ENCODE results near the gene NCKAP1.
A peak's percentile ranks its signal among the peaks of the same experiment; 100 is the strongest.
"Not testable (repeated sequence)": the region's sequence is repeated elsewhere in the genome, so short reads cannot be mapped to it uniquely, and the experiment has no call there.

NCKAP1 gene, protein sequence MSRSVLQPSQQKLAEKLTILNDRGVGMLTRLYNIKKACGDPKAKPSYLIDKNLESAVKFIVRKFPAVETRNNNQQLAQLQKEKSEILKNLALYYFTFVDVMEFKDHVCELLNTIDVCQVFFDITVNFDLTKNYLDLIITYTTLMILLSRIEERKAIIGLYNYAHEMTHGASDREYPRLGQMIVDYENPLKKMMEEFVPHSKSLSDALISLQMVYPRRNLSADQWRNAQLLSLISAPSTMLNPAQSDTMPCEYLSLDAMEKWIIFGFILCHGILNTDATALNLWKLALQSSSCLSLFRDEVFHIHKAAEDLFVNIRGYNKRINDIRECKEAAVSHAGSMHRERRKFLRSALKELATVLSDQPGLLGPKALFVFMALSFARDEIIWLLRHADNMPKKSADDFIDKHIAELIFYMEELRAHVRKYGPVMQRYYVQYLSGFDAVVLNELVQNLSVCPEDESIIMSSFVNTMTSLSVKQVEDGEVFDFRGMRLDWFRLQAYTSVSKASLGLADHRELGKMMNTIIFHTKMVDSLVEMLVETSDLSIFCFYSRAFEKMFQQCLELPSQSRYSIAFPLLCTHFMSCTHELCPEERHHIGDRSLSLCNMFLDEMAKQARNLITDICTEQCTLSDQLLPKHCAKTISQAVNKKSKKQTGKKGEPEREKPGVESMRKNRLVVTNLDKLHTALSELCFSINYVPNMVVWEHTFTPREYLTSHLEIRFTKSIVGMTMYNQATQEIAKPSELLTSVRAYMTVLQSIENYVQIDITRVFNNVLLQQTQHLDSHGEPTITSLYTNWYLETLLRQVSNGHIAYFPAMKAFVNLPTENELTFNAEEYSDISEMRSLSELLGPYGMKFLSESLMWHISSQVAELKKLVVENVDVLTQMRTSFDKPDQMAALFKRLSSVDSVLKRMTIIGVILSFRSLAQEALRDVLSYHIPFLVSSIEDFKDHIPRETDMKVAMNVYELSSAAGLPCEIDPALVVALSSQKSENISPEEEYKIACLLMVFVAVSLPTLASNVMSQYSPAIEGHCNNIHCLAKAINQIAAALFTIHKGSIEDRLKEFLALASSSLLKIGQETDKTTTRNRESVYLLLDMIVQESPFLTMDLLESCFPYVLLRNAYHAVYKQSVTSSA

DNA sequence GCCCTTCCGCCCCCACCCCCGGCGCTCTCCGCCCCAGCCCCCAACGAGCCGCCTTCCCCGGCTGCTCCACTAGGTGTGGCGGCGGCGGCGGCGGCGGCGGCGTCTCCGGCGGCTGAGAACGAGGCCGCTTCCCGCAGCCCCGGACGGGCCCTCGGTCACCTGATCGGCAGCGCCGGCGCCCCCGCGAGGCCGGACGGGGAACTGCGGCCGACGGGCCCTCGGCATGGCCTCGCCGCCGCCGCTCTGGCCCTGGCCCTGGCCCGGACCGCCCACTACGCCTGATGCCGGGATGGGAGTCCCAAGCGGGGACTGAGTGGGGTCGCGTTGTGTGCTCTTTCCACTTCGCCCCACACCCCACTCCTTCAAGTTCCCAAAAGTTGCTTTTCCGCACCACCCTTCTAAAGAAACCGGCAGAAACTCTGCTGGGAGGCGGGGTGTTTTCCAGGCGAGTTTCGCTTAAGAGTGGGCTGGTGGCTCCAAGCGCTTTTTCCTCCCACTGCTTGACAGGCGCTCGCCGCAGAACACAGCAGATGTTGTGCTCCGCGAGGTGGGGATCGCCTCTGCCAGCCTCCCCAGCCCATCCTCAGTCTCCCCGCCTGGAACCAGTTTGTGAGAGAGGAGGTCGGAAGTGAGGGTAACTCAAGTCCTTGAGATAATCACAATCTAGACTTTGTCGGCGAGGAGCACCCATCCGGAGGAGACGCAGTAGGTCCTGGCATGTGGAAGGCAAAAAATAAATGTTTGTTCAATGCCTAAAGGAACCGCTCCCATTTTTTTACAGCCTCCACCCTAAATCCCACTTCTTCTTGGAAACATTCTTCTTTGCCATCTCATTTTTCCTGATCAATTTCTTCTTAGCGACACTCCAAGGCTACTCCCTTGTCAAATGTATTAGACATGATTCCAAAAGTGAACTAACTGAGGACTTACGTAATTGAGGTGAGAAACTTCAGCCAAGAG, at the start of gene NCKAP1:
Gene NCKAP1, minus strand, starts transcription at position 117 of the 960 bp plus-strand sequence. CDS start 358 bp downstream, outside the sequence.
- DNase-seq = peak; percentile 77

DNA sequence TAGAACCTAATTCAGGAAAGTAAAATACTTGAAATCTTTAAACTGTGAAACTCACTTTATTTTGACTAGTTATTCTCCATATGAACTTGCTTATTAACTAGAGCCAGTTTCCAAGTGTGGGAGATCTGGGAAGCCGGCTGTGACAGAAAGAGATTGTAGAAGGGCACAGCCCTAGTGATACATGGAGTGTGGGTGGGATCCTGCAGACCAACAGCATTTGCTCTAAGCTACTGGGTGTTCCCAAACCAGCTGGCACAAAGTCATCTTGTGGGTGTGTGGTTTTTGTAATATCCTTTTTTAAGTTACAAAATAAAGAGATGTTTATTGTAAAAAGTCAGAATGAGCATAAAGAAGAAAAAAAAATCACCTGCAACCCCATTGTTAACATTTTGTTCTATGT, 43.7 kb upstream of the NCKAP1 start:
- DNase-seq = no peak

DNA sequence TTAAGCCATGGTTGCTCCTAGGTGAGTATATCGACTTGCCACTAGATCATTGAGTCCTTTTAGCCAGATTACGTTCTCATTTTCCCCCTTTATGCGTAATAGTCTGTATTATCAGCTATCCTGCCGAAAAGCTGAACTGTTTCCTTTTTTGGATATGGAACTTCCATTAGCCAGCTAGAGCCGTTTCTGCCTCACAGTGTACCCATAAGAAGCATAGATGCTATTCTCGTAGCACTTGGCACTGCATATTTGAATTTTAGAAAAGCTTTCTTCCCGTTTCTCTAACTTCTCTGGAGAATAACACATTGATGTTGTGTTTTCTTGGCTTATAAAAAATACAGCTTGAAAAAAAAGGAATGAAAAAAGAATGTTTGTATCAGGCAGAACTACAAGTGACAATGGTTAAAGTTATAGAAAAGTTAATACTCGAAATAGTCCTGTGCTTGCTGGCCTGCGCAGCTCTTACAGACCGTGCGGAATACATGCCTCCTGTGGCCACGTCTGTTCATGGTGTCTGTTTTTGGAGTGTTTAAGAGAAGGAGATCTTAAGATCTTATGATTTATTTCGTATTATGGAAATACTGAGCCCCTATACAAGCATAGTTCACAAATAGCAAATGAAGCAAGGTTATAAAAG, 41.0 kb upstream of the NCKAP1 start:
- DNase-seq = no peak

DNA sequence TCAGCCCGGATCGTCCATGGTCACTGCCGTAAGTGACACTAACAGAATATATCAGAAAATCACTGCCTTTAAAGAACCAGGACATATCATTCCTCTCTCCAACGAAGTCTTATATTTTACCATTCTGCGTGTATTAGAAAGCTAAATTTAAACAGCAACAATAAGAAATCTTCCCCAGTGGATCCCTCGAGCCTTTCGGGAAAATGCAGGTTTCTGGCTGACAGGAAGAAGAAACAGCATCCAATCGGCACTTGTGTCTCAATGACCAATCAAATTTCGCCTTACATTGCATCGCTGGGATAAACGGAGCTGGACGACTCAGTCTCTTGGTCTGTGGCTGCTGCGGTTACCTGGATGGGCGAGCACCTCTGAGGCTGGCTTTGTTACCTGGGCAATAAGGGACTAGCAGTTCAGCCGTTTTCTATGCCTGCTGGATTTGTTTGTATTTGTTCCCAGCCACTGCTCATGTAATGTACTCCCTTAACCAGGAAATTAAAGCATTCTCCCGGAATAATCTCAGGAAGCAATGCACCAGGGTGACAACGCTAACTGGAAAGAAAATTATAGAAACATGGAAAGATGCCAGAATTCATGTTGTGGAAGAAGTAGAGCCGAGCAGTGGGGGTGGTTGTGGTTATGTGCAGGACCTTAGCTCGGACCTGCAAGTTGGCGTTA, 40.3 kb upstream of the NCKAP1 start, which contains the start of gene DUSP19:
Gene DUSP19, plus strand, starts transcription at position 284 of the 675 bp plus-strand sequence. Its CDS starts 187 bp downstream, at position 471.
- DNase-seq = peak; percentile 97

DNA sequence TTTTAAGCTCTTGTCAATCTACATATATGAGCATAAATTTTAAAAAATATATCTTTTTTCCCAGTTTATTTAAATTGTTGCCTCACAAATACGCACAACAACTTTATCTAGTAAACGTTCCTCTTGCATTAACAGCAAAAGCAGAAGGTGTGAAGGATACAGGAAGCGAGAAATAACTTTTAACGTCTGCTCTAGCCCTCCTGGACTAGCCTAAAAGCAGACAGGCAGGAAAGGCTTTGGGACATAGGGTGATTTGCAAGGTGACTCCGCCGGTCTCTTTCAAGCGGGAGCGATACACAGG, 39.9 kb upstream of the NCKAP1 start:
- DNase-seq = no peak

DNA sequence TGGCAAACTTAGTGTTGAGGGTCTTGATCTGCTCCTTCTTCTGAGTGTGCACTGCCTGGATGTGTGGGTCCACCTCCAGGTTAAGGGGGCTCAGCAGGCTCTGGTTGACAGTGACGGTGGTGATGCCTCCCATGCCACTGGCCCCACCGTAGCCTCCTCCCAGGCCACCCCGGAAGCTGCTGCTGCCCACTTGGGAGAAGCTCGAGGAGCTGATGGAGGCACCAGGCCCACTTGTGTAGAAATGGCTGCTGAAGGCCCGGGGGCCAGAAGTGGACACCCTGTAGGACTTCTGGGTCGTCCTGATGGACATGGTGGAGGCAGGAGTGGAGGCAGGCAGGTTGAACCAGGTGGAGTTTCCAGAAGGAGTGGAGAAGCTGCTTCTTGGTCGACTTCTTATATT, 33.9 kb upstream of the NCKAP1 start:
- no peak for DNase-seq

DNA sequence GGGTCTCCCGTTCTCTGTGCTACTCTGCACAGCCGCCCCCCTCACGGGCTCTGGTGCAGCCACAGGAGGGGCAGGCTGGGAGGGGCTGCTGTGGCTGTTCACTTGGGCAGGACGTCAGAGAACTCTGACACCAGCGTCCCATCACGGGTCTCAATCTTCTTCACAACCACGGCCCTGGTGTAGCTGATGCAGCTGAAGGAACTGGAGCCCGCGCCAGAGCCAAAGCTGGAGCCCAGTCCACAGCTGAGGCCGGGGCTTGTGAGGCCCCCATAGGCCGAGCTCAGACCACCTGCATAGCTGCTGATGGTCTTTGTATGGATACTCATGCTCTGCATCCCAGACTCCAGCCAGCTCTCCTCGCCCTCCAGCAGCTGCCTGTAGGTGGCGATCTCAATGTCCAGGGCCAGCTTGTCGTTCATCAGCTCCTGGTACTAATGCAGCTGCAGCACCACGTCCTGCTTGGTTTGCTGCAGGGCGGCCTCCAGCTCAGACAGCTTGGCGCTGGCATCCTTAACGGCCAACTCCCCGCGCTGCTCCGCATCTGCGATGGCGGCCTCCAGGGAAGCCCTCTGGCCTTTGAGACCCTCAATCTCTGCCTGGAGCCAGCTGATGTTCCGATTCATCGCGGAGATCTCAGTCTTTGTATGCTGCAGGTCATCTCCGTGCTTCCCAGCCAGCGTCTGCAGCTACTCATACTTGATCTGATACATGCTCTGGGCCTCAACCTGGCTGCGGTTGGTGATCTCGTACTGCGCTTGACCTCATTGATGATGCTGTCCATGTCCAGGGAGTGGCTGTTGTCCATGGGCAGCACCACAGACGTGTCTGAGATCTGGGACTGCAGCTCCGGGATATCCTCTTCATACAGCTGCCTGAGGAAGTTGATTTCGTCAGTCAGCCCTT, 32.9 kb upstream of the NCKAP1 start:
- DNase-seq = no peak

DNA sequence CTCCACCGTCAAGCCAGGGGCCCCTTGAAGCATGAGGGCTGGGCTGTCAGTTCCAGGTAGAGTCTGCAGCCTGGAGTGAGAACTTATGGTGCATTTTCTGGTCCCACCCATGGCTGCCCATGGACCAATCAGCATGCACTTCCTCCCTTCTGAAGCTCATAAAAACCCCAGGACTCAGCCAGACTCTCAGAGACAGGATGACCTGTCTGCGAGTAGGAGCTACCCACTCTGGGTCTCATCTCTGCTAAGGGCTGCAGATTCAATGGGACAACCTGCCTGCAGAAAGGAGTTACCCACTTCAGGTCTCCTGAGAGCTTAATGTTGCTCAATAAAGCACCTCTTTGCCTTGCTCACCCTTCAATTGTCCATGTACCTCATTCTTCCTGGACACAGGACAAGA, 30.9 kb upstream of the NCKAP1 start:
- DNase-seq = no peak

DNA sequence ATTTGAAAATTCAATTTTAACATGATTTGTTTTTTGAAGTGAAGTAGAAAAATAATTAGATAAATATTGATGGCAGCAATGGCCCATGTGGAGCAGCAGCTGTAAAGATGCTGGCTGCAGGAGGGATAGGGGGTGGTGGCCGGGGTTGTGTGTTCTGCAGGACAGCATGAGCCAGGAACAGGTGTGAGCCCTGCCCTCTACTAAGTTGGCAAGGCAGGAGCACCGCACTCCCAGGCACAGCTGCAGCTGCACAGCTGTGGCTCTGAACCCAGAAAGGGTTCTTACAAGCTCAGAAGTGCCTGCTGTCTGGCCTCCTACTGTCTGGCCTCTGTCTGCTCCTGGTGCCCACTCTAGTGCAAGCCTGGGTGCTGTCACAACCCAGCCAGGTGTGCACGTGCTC, 30.3 kb upstream of the NCKAP1 start:
- no peak for DNase-seq

DNA sequence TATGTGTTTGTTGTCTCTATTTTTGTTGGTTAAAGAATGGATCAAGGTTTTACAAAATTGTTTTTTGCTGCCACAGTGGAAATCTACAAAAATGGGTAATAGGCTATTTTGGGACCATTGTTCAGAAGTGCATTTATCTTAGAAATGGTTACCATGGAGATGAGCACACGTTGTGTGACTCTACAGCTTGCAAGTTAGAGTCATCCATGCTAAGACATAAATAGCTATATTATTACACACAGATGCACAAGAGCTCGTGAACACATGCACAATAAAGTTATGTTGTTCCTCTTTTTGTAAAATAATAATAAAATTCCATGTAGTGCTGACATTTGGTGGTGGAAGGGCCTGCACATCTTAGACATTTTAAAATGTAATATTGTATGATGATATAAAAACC, 24.8 kb upstream of the NCKAP1 start:
- DNase-seq = no peak

DNA sequence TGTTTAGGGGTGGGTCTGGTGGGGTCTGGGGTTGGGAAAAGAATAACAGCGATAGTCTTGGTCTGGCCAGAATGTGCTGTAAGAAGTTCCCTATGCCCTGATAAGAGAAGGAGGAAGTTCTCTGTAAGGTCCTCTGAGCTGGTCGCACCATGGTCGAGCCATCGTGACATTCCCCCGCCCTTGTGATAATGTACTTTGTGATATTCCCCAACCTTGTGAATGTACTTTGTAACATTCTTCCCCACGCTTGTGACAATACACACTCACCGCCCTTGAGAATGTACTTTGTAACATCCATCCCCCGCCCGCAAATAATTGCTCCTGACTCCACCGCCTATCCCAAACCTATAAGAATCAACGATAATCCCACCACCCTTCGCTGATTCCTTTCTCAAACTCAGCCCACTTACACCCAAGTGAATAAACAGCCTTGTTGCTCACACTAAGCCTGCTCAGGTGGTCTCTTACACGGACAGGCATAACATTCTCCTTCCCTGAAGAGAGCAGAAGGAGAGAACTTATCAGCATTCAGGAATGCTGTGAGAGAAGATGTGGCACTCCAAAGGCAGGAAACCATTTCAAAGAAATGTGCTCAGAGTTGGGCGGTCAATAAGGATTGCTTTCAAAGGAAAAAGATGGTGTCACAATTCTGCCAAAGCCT, 22.4 kb upstream of the NCKAP1 start:
- no peak for DNase-seq

DNA sequence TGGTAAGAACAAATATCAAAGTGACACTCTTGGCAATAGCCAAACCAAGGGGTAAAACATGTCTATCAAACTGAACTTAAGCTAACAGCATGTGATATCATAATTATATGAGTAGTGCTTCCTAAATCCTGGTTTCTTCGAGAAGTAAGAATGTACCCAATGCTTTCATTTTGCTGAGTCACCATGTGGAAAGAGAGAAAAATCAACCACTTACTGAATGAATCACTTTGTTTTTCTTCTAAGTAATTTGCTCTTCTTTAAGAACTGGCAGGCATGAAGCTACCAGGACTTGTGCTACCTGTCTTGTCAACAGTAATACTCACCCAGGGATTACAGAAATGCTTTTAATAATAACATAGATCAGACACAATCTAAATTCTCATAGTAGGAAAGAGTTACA, 21.3 kb upstream of the NCKAP1 start:
- DNase-seq = no peak

DNA sequence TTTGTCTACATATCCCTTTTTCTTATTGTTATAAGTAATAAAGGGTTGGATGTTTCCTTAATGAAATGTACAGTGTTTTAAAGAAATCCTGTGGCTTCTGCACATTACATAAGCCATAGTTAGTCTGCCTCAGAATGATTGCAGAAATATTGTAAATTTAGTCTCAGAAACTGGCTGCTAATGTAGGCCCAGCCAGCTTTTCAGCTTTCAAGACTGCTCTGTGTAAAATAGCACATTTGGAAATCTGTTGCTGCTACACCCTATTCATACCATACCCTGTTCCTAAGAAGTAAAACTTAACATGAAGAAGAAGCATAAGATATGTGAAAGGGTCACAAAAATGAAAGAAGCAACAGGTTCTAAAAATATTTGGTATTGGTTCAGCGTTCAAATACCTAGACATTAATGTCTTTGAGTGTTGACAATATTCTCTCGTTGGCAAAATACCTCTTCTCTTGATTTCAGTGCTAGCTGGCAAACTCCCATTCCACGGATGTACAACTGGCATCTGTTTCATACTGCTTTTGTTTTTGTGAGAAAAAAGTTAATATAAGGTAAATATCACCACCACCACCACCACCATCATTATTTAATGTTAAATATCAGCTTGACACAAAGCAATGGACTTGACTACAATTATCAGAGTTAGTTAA, 19.2 kb upstream of the NCKAP1 start:
- no peak for DNase-seq

DNA sequence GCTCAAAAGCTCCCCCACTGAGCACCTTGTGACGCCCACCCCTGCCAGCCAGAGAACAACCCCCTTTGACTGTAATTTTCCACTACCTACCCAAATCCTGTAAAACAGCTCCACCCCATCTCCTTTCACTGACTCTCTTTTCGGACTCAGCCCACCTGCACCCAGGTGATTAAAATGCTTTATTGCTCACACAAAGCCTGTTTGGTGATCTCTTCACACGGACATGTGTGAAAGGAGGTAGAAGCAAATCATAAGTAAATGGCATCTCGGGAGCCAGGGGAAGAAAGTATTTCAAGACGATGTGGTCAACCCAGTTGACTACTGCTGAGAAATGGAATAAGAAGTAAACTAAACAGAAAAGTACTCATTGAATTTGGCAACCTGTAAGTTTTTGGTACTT, 11.2 kb upstream of the NCKAP1 start:
- no peak for DNase-seq

DNA sequence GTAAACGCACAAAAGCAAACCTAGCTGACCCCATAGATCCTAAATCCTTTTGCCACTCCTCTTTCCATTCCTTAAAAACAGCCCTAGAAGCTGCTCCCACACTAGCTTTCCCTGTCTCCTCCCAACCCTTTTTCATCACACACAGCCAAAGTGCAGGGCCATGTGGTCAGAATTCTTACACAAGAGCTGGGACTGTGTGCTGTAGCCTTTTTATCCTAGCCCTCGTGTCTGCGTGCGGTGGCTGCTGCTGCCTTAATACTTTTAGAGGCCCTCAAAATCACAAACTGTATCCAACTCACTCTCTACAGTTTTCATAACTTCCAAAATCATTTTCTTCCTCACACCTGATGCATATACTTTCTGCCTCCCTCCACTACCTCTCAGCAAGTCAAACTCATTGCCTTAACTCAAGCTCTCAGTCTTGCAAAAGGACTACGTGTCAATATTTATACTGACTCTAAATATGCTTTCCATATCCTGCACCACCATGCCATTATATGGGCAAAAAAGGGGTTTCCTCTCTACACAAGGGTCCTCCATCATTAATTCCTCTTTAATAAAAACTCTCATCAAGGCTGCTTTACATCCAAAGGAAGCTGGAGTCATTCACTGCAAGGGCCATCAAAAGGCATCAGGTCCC, 9.3 kb upstream of the NCKAP1 start:
- DNase-seq = not testable (repeated sequence)

DNA sequence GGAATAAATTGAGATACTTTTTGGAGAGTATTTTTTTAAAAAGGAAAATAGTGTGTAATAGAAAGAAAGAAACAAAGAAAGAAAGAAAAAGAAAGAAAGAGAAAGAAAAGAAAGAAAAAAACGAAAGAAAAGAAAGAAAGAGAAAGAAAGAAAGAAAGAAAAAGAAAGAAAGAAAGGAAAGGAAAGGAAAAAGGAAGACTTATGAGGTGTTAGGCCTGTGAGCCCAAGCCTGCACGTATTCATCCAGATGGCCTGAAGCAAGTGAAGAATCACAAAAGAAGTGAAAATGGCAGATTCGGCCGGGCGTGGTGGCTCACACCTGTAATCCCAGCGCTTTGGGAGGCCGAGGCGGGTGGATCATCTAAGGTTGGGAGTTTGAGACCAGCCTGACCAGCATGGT, 5.3 kb upstream of the NCKAP1 start:
- DNase-seq = not testable (repeated sequence)

DNA sequence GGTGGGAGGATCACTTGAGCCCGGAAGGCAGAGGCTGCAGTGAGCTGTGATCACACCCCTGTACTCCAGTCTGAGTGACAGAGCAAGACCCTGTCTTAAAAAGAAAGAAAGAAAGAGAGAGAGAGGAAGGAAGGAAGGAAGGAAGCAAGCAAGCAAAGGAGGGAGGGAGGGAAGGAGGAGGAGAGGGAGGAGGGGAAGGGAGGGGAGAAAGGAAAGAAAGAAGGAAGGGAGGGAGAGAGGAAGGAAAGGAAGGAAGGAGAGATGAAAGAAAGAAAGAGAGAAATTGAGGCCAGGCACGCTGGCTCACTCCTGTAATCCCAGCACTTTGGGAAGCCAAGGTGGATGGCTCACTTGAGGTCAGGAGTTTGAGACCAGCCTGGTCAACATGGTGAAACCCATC, 2.3 kb upstream of the NCKAP1 start:
- no peak for DNase-seq

DNA sequence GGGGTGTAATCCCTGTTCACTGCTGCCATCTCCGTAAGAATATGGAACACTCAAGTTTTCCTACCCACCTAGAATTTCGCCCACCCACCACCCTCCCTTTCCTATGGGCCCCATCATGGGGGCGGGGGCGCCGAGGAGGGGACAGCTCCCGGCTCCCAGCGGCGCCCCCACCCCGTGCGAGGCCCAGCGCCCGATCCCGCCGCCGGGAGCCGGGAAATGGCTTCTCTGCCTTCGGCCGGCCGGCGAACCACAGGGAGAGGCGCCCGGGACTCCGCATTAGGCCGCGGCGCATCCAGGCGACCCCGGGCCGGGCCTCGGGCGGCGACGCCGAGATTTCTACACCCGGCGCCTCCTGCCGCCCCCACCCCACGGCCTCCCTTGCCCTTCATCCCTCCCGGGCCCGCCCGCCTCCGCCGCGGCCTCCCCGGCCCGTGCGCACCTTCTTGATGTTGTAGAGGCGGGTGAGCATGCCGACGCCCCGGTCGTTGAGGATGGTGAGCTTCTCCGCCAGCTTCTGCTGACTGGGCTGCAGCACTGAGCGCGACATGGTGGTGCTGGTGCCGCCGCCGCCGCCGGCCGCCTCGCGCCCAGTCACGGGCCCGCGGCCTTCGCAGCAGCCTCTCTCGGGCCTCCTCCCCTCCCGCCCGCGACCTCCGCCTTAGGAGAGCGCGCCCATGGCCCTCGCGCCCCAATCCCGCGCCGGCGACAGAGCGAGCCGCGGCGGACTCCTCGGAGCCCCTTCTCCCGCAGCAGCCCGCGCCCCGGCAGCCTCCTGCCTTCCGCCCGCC, 510 bp downstream of the NCKAP1 start:
- peak; percentile 77 for DNase-seq
